Endothelial cell (in vitro differentiated cells): ENCODE results near the gene CACNA2D3. TPM values are rescaled to one million over a fixed set of nuclear protein-coding genes. Genes with fewer than 3 reads are reported as not detected.

ENCODE experiments used
- DNase-seq: peaks from one replicate; pipeline ENCODE4 v3.0.0; 2021; ENCODE audit warnings: low spot score
- H3K27ac Mint-ChIP-seq: one replicate; pipeline ENCODE4 v1.8.0; 2021; ENCODE audit warnings: mixed read lengths, inconsistent platforms; ENCODE audit not compliant: unreplicated experiment
- H3K27me3 Mint-ChIP-seq: one replicate; pipeline ENCODE4 v1.8.0; 2021; ENCODE audit warnings: mild to moderate bottlenecking, moderate library complexity, mixed read lengths, inconsistent platforms; ENCODE audit not compliant: unreplicated experiment
- H3K36me3 Mint-ChIP-seq: one replicate; pipeline ENCODE4 v1.8.0; 2021; ENCODE audit warnings: mild to moderate bottlenecking, low read depth, mixed read lengths, inconsistent platforms; ENCODE audit not compliant: unreplicated experiment
- H3K4me1 Mint-ChIP-seq: one replicate; pipeline ENCODE4 v1.8.0; 2021; ENCODE audit warnings: mild to moderate bottlenecking, mixed read lengths, inconsistent platforms; ENCODE audit not compliant: unreplicated experiment
- H3K4me3 Mint-ChIP-seq: one replicate; pipeline ENCODE4 v1.8.0; 2021; ENCODE audit warnings: mild to moderate bottlenecking, mixed read lengths, inconsistent platforms; ENCODE audit not compliant: unreplicated experiment
- H3K9me3 Mint-ChIP-seq: one replicate; pipeline ENCODE4 v1.8.0; 2021; ENCODE audit warnings: mixed read lengths, inconsistent platforms; ENCODE audit not compliant: unreplicated experiment
- CTCF ChIP-seq: fragments of 200-600 bp; sonication (generic); IDR thresholded peaks from one replicate; pipeline ENCODE4 v1.5.0; 2021; ENCODE audit warnings: antibody characterized with exemption; ENCODE audit not compliant: unreplicated experiment
- total RNA-seq: library from RNA; stranded (reverse); fragmentation: NEBNext Ultra II Directional; extraction: Animal tissue kit (Norgen Biotek cat#: 25700); gene quantifications from one replicate; pipeline ENCODE4 v1.2.1, GENCODE V29; 2021; ENCODE audit not compliant: unreplicated experiment

CACNA2D3 gene
- total RNA-seq, 1 donor from 2014 or later, result 0.46 TPM

- TF ChIP-seq CTCF, result no peak
- H3K9me3 Mint-ChIP-seq, result no peaks in the 10 kb centered on the region
- no peak overlapping the region for H3K27ac Mint-ChIP-seq
- H3K4me1 Mint-ChIP-seq, result no peaks in the 10 kb centered on the region
- H3K4me3 Mint-ChIP-seq, result no peak overlapping the region
- no peaks in the 10 kb centered on the region for H3K27me3 Mint-ChIP-seq
- DNase-seq, result no peak
- no peaks in the 10 kb centered on the region for H3K36me3 Mint-ChIP-seq
Observed at GRCh38 chr3:54393150-54393549, 270.8 kb downstream of the CACNA2D3 start.

GRCh38 chr3:54408328-54408727, 286.0 kb downstream of the CACNA2D3 start:
- Mint-ChIP-seq H3K9me3 (no peaks in the 10 kb centered on the region), H3K27me3 (no peaks in the 10 kb centered on the region), H3K27ac (no peak overlapping the region), H3K4me1 (no peaks in the 10 kb centered on the region), H3K4me3 (no peak overlapping the region), H3K36me3 (no peaks in the 10 kb centered on the region)
- DNase-seq, result no peak
- TF ChIP-seq CTCF, result no peak

DNA sequence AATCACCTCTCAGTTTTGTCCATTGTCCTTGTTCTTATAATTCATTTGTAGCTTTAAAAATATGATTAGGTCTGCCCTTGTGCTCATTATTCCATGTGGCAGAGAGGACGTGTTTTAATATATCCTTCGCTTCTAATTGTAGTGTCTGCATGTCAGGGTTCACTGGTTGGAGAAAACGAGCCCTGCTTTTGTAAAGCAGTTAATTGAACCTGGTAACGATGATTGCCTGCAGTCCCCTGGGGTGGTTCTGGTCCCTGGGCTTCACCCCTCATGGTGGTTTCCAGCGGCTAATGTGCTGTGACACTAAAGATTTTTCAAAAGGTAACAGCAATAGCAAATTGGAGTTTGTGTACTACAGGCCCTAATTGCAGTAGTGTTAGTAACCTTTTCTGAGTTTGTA, 299.6 kb downstream of the CACNA2D3 start:
- Mint-ChIP-seq H3K4me1 (no peaks in the 10 kb centered on the region), H3K36me3 (no peaks in the 10 kb centered on the region), H3K27ac (no peak overlapping the region), H3K9me3 (no peaks in the 10 kb centered on the region), H3K27me3 (peaks cover 2% of the 10 kb centered on the region), H3K4me3 (no peak overlapping the region)
- TF ChIP-seq CTCF, result no peak
- no peak for DNase-seq

GRCh38 chr3:54424292-54424691, 301.9 kb downstream of the CACNA2D3 start:
- H3K4me1 Mint-ChIP-seq, result no peaks in the 10 kb centered on the region
- TF ChIP-seq CTCF, result no peak
- H3K4me3 Mint-ChIP-seq, result no peak overlapping the region
- DNase-seq, result no peak
- peaks cover 2% of the 10 kb centered on the region for H3K27me3 Mint-ChIP-seq
- H3K9me3 Mint-ChIP-seq, result no peaks in the 10 kb centered on the region
- no peaks in the 10 kb centered on the region for H3K36me3 Mint-ChIP-seq
- no peak overlapping the region for H3K27ac Mint-ChIP-seq

- no peaks in the 10 kb centered on the region for H3K4me1 Mint-ChIP-seq
- no peak for TF ChIP-seq CTCF
- DNase-seq, result no peak
- peaks cover 1% of the 10 kb centered on the region for H3K27me3 Mint-ChIP-seq
- H3K36me3 Mint-ChIP-seq, result no peaks in the 10 kb centered on the region
- no peak overlapping the region for H3K27ac Mint-ChIP-seq
- no peak overlapping the region for H3K4me3 Mint-ChIP-seq
- no peaks in the 10 kb centered on the region for H3K9me3 Mint-ChIP-seq
Observed at GRCh38 chr3:54426381-54426780, 304.0 kb downstream of the CACNA2D3 start.
